OCI-LY7 (cell line): ENCODE results near the gene PSG11.
"Not testable (repeated sequence)": the region's sequence is repeated elsewhere in the genome, so short reads cannot be mapped to it uniquely, and the experiment has no call there.

Experiments used
- CTCF ChIP-seq: fragments of 200-600 bp; sonication (generic); conservative IDR thresholded peaks from 2 replicates; pipeline ENCODE4 v1.5.1; 2014; ENCODE audit warnings: mild to moderate bottlenecking, antibody characterized with exemption, low read length, moderate library complexity, mixed read lengths
- EZH2phosphoT487 ChIP-seq: fragments of 200-600 bp; sonication (generic); IDR thresholded peaks from 2 replicates; pipeline ENCODE4 v1.6.1; 2018; ENCODE audit warnings: low read depth, borderline replicate concordance, mild to moderate bottlenecking, mixed run types, antibody characterized with exemption, low read length, moderate library complexity, mixed read lengths

DNA sequence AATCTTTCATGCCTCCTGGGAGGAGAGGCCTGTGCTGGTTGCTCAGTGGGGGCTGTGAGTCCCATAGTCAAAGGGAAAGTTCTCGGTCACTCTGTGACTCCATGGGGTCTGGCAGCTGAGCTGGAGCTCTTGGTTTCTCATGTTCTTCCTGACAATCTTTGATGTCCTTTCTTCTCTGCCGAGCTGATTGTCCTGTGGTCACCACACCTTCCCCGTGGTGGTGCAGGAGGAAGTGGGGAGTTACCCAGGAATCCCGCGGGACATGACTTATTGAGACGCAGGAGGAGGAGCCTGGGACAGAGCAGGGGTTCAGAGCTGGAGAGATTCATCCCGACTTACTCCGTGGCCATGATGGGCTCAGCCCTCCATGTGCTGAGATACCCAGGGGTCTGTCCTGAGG lies 792 bp upstream of the PSG11 start:
- not testable (repeated sequence) for TF ChIP-seq CTCF, EZH2phosphoT487
